ENCODE measurements around the gene HTR3B. TPM values are rescaled to one million over a fixed set of nuclear protein-coding genes. Genes with fewer than 3 reads are reported as not detected.
"Not testable (repeated sequence)": the region's sequence is repeated elsewhere in the genome, so short reads cannot be mapped to it uniquely, and the experiment has no call there.

The HTR3B gene
- polyA plus RNA-seq, 3 donors = 0.04 to 0.14 TPM; not detected in 1

DNA sequence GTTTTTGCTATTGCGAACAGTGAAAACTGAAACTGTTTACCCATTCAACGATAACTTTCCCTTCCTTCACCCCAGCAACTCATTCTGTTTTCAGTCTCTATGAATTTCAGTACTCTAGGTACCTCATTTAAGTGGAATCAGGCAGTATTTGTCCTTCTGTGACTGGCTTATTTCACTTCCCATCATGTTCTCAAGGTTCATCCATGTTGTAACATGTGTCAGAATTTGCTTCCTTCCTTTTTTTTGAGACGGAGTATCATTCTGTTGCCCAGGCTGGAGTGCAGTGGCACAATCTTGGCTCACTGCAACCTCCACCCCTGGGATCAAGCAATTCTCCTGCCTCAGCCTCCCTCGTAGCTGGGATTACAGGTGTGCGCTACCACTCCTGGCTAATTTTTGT lies 23.7 kb downstream of the HTR3B start:
- Mint-ChIP-seq H3K9me3 (peaks cover 0 to 3% (median 0%) of the 10 kb centered on the region in 7 donors), H3K4me1 (peaks cover 21% of the 10 kb centered on the region), H3K27me3 (ENCODE audit: low read depth in 3 of 3) (peaks cover 0 to 4% (median 2%) of the 10 kb centered on the region in 3 donors), H3K36me3 (no peaks in the 10 kb centered on the region), H3K4me3 (peak overlapping the region in 1 of 2 donors; percentile 9), H3K27ac (peak overlapping the region in 6 of 7 donors; percentile 4 to 78 (median 21))
- Histone ChIP-seq H3K4me1 (ENCODE audit: control insufficient read depth in 1 of 2, insufficient read depth in 2 of 2, low read length in 2 of 2) (peaks cover 8 to 13% of the 10 kb centered on the region in 2 donors), H3K9ac (ENCODE audit: insufficient read depth, low read length, poor library complexity, severe bottlenecking) (no peak overlapping the region), H3K27me3 (ENCODE audit: control insufficient read depth in 2 of 2, insufficient read depth in 2 of 2, low read length in 2 of 2) (no peaks in the 10 kb centered on the region), H2AFZ (ENCODE audit: insufficient read depth, low read depth, low read length, poor library complexity, severe bottlenecking) (no peak overlapping the region), H3K9me3 (replicated peaks in 1 of 2; ENCODE audit: control insufficient read depth in 1 of 2, insufficient read depth in 1 of 2, low read length in 2 of 2) (no peaks in the 10 kb centered on the region), H3K79me2 (ENCODE audit: insufficient read depth, low read length) (no peaks in the 10 kb centered on the region), H3K36me3 (replicated peaks in 1 of 2; ENCODE audit: control insufficient read depth in 1 of 2, insufficient read depth in 2 of 2, low read length in 2 of 2) (no peaks in the 10 kb centered on the region), H3K27ac (ENCODE audit: low read depth in 1 of 2, low read length in 2 of 2) (peak overlapping the region in 1 of 2 donors; percentile 12), H4K20me1 (ENCODE audit: insufficient read depth, low read length) (no peaks in the 10 kb centered on the region), H3K4me2 (replicated peaks; ENCODE audit: extremely low read depth, low read length, poor library complexity, severe bottlenecking) (peak overlapping the region; percentile 29), H3K4me3 (replicated peaks in 1 of 3; ENCODE audit: low read depth in 2 of 3, low read length in 3 of 3) (no peak overlapping the region)
- intact Hi-C loops (cut with micrococcal nuclease) = no loop called here
- WGBS (ENCODE audit: insufficient coverage) = 50% methylated on average over 2 of the region's 5 CpGs
- DNase-seq = peak; percentile 35 to 55 (median 51)
- TF ChIP-seq, protein P1, sequence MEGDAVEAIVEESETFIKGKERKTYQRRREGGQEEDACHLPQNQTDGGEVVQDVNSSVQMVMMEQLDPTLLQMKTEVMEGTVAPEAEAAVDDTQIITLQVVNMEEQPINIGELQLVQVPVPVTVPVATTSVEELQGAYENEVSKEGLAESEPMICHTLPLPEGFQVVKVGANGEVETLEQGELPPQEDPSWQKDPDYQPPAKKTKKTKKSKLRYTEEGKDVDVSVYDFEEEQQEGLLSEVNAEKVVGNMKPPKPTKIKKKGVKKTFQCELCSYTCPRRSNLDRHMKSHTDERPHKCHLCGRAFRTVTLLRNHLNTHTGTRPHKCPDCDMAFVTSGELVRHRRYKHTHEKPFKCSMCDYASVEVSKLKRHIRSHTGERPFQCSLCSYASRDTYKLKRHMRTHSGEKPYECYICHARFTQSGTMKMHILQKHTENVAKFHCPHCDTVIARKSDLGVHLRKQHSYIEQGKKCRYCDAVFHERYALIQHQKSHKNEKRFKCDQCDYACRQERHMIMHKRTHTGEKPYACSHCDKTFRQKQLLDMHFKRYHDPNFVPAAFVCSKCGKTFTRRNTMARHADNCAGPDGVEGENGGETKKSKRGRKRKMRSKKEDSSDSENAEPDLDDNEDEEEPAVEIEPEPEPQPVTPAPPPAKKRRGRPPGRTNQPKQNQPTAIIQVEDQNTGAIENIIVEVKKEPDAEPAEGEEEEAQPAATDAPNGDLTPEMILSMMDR (IDR thresholded peaks at IDR 0.05) = no peak

DNA sequence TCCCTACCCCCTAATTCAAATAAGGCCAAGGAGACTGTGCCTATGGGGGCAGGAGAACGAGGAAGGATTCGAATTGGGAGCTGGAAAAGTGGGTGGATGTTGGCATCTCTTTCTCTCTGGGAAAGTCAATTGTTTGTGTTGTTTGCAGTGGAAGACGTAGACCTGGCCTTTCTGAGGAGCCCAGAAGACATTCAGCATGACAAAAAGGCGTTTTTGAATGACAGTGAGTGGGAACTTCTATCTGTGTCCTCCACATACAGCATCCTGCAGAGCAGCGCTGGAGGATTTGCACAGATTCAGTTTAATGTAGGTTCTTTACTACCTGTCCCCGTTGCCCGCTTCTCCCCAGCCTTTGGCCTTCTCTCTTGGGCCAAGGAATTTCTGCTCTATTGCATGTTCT lies 28.2 kb downstream of the HTR3B start:
- no peak overlapping the region for H3K4me3 Mint-ChIP-seq
- H4K20me1 ChIP-seq (ENCODE audit: insufficient read depth, low read length) = no peaks in the 10 kb centered on the region
- peaks cover 2 to 8% (median 7%) of the 10 kb centered on the region in 3 donors for H3K27me3 Mint-ChIP-seq (ENCODE audit: low read depth in 3 of 3)
- peaks cover 8 to 12% of the 10 kb centered on the region in 2 donors for H3K4me1 ChIP-seq (ENCODE audit: control insufficient read depth in 1 of 2, insufficient read depth in 2 of 2, low read length in 2 of 2)
- H3K4me2 ChIP-seq (replicated peaks; ENCODE audit: extremely low read depth, low read length, poor library complexity, severe bottlenecking) = no peak overlapping the region
- TF ChIP-seq, protein P1 (IDR thresholded peaks at IDR 0.05) = no peak
- peak overlapping the region in 1 of 7 donors; percentile 3 for H3K27ac Mint-ChIP-seq
- intact Hi-C loops (cut with micrococcal nuclease) = no loop called here
- peaks cover 0 to 3% (median 0%) of the 10 kb centered on the region in 7 donors for H3K9me3 Mint-ChIP-seq
- H3K9ac ChIP-seq (ENCODE audit: insufficient read depth, low read length, poor library complexity, severe bottlenecking) = no peak overlapping the region
- no peak for DNase-seq
- H3K4me3 ChIP-seq (replicated peaks in 1 of 3; ENCODE audit: low read depth in 2 of 3, low read length in 3 of 3) = no peak overlapping the region
- WGBS (ENCODE audit: insufficient coverage) = 71% methylated on average over 2 of the region's 7 CpGs
- no peaks in the 10 kb centered on the region for H3K27me3 ChIP-seq (ENCODE audit: control insufficient read depth in 2 of 2, insufficient read depth in 2 of 2, low read length in 2 of 2)
- no peak overlapping the region for H2AFZ ChIP-seq (ENCODE audit: insufficient read depth, low read depth, low read length, poor library complexity, severe bottlenecking)
- H3K79me2 ChIP-seq (ENCODE audit: insufficient read depth, low read length) = no peaks in the 10 kb centered on the region
- no peaks in the 10 kb centered on the region for H3K9me3 ChIP-seq (replicated peaks in 1 of 2; ENCODE audit: control insufficient read depth in 1 of 2, insufficient read depth in 1 of 2, low read length in 2 of 2)
- no peaks in the 10 kb centered on the region for H3K36me3 ChIP-seq (replicated peaks in 1 of 2; ENCODE audit: control insufficient read depth in 1 of 2, insufficient read depth in 2 of 2, low read length in 2 of 2)
- no peak overlapping the region for H3K27ac ChIP-seq (ENCODE audit: low read depth in 1 of 2, low read length in 2 of 2)
- no peaks in the 10 kb centered on the region for H3K36me3 Mint-ChIP-seq
- H3K4me1 Mint-ChIP-seq = peaks cover 13% of the 10 kb centered on the region

- H3K79me2 ChIP-seq (ENCODE audit: insufficient read depth, low read length); H3K27ac ChIP-seq (ENCODE audit: low read depth in 1 of 2, low read length in 2 of 2); H3K4me3 ChIP-seq (replicated peaks in 1 of 3; ENCODE audit: low read depth in 2 of 3, low read length in 3 of 3); H2AFZ ChIP-seq (ENCODE audit: insufficient read depth, low read depth, low read length, poor library complexity, severe bottlenecking); H3K9me3 Mint-ChIP-seq; H3K4me1 ChIP-seq (ENCODE audit: control insufficient read depth in 1 of 2, insufficient read depth in 2 of 2, low read length in 2 of 2); H3K4me2 ChIP-seq (replicated peaks; ENCODE audit: extremely low read depth, low read length, poor library complexity, severe bottlenecking); intact Hi-C loops (cut with micrococcal nuclease); H3K27me3 ChIP-seq (ENCODE audit: control insufficient read depth in 2 of 2, insufficient read depth in 2 of 2, low read length in 2 of 2); H3K4me3 Mint-ChIP-seq; H3K9ac ChIP-seq (ENCODE audit: insufficient read depth, low read length, poor library complexity, severe bottlenecking); H3K27me3 Mint-ChIP-seq (ENCODE audit: low read depth in 3 of 3); H3K9me3 ChIP-seq (replicated peaks in 1 of 2; ENCODE audit: control insufficient read depth in 1 of 2, insufficient read depth in 1 of 2, low read length in 2 of 2); DNase-seq; H3K27ac Mint-ChIP-seq; H4K20me1 ChIP-seq (ENCODE audit: insufficient read depth, low read length); H3K4me1 Mint-ChIP-seq; H3K36me3 ChIP-seq (replicated peaks in 1 of 2; ENCODE audit: control insufficient read depth in 1 of 2, insufficient read depth in 2 of 2, low read length in 2 of 2); H3K36me3 Mint-ChIP-seq: not testable (repeated sequence)
- WGBS (ENCODE audit: insufficient coverage) = no CpG with 5 or more reads among the region's 3 CpGs
Measured at GRCh38 chr11:113934193-113934592, 29.6 kb downstream of the HTR3B start.

All from CD14-positive monocyte (primary cell).